Measurements from ENCODE around the gene PDHX.
"Not testable (repeated sequence)": the region's sequence is repeated elsewhere in the genome, so short reads cannot be mapped to it uniquely, and the experiment has no call there.

PDHX gene

DNA sequence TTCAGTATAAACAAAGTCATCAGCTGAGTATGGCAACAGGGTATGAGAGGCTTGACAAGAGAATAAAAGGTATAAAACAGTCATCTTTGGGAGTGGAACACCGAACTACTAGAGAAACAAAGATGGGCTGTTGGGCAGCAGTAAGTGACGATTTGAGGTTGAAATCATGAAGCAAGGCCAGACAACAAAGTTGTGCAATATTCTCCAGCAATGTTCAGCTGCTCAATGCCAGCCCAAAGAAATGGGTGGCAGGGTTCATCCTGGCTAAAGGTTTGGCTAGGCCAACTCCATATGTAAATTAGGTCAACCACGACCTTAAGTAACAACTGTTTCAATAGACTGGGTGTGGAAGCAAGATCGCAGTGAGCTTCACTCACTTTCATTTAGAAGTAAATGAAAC, 6.5 kb upstream of the PDHX start:
- no peak overlapping the region for H3K27ac ChIP-seq (ENCODE audit: low read depth in 2 of 2, low read length in 2 of 2)
- no peaks in the 10 kb centered on the region for H3K27me3 ChIP-seq (ENCODE audit: control insufficient read depth in 2 of 2, insufficient read depth in 2 of 2, low read length in 2 of 2)
- H3K36me3 ChIP-seq (ENCODE audit: control insufficient read depth in 2 of 2, insufficient read depth in 2 of 2, low read length in 2 of 2), result no peaks in the 10 kb centered on the region
- H3K9me3 ChIP-seq (ENCODE audit: control insufficient read depth in 2 of 2, low read length in 2 of 2), result no peaks in the 10 kb centered on the region
- H3K4me1 ChIP-seq (ENCODE audit: control insufficient read depth in 2 of 2, insufficient read depth in 2 of 2, low read length in 2 of 2), result no peaks in the 10 kb centered on the region
- no peak overlapping the region for H3K9ac ChIP-seq (ENCODE audit: low read depth in 1 of 2, low read length in 2 of 2)
- no peak overlapping the region for H3K4me3 ChIP-seq (ENCODE audit: low read length in 2 of 2)

DNA sequence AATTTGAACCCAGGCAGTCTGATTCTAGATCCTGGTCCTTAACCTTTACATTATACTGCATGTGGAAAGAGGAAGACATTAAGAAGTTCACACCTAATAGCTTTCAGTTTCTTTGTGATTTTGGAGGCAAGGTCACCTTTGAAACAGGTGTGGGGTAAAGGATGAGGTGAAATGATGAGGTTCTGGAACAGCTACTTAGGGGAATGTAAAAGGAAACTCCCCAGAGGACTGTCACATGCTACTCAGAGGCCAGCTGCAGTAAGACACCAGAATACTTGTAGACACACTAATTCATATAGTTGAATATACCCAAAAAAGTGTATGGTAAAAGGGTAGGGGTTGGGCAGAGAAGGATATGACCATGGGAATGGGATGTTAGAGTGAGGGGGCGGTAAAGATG, 5.6 kb upstream of the PDHX start:
- Histone ChIP-seq H3K4me1 (ENCODE audit: control insufficient read depth in 2 of 2, insufficient read depth in 2 of 2, low read length in 2 of 2) (no peaks in the 10 kb centered on the region), H3K27ac (ENCODE audit: low read depth in 2 of 2, low read length in 2 of 2) (no peak overlapping the region), H3K4me3 (ENCODE audit: low read length in 2 of 2) (no peak overlapping the region), H3K9me3 (ENCODE audit: control insufficient read depth in 2 of 2, low read length in 2 of 2) (no peaks in the 10 kb centered on the region), H3K9ac (ENCODE audit: low read depth in 1 of 2, low read length in 2 of 2) (no peak overlapping the region), H3K36me3 (ENCODE audit: control insufficient read depth in 2 of 2, insufficient read depth in 2 of 2, low read length in 2 of 2) (no peaks in the 10 kb centered on the region), H3K27me3 (ENCODE audit: control insufficient read depth in 2 of 2, insufficient read depth in 2 of 2, low read length in 2 of 2) (no peaks in the 10 kb centered on the region)

DNA sequence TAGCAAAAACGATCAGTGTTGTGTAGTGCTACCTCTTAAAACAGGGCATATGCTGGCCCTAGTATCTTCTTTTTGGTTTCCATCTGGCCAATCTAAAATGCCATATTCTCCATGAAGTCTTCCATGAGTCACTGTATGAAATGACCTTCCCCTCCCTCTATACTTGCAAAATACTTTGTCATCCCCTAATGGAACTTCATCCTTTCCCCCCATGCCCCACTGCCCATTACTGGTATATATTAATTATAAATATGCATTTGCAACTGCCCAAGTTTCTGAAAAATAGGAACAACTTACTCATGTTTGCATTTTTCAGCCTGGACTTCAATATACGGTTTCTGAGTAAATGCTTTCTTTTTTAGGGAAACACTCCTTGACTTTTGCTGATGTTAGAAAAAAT, 4.7 kb upstream of the PDHX start:
- Histone ChIP-seq H3K4me1 (ENCODE audit: control insufficient read depth in 2 of 2, insufficient read depth in 2 of 2, low read length in 2 of 2) (no peaks in the 10 kb centered on the region), H3K9me3 (ENCODE audit: control insufficient read depth in 2 of 2, low read length in 2 of 2) (no peaks in the 10 kb centered on the region), H3K4me3 (ENCODE audit: low read length in 2 of 2) (no peak overlapping the region), H3K9ac (ENCODE audit: low read depth in 1 of 2, low read length in 2 of 2) (no peak overlapping the region), H3K27ac (ENCODE audit: low read depth in 2 of 2, low read length in 2 of 2) (no peak overlapping the region), H3K27me3 (ENCODE audit: control insufficient read depth in 2 of 2, insufficient read depth in 2 of 2, low read length in 2 of 2) (no peaks in the 10 kb centered on the region), H3K36me3 (ENCODE audit: control insufficient read depth in 2 of 2, insufficient read depth in 2 of 2, low read length in 2 of 2) (no peaks in the 10 kb centered on the region)

DNA sequence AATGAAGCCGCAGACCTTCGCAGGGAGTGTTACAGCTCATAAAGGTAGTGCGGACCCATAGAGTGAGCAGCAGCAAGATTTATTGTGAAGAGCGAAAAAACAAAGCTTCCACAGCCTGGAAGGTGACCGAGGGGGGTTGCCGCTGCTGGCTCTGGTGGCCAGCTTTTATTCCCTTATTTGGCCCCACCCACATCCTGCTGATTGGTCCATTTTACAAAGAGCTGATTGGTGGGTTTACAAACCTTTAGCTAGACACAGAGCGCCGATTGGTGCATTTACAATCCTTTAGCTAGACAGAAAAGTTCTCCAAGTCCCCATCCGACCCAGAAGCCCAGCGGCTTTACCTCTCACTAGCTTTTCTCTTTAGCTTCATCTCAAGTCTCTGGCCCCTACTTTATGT, 2.9 kb upstream of the PDHX start:
- H3K9ac ChIP-seq (ENCODE audit: low read depth in 1 of 2, low read length in 2 of 2); H3K9me3 ChIP-seq (ENCODE audit: control insufficient read depth in 2 of 2, low read length in 2 of 2); H3K4me3 ChIP-seq (ENCODE audit: low read length in 2 of 2); H3K27ac ChIP-seq (ENCODE audit: low read depth in 2 of 2, low read length in 2 of 2); H3K4me1 ChIP-seq (ENCODE audit: control insufficient read depth in 2 of 2, insufficient read depth in 2 of 2, low read length in 2 of 2); H3K27me3 ChIP-seq (ENCODE audit: control insufficient read depth in 2 of 2, insufficient read depth in 2 of 2, low read length in 2 of 2); H3K36me3 ChIP-seq (ENCODE audit: control insufficient read depth in 2 of 2, insufficient read depth in 2 of 2, low read length in 2 of 2): not testable (repeated sequence)

DNA sequence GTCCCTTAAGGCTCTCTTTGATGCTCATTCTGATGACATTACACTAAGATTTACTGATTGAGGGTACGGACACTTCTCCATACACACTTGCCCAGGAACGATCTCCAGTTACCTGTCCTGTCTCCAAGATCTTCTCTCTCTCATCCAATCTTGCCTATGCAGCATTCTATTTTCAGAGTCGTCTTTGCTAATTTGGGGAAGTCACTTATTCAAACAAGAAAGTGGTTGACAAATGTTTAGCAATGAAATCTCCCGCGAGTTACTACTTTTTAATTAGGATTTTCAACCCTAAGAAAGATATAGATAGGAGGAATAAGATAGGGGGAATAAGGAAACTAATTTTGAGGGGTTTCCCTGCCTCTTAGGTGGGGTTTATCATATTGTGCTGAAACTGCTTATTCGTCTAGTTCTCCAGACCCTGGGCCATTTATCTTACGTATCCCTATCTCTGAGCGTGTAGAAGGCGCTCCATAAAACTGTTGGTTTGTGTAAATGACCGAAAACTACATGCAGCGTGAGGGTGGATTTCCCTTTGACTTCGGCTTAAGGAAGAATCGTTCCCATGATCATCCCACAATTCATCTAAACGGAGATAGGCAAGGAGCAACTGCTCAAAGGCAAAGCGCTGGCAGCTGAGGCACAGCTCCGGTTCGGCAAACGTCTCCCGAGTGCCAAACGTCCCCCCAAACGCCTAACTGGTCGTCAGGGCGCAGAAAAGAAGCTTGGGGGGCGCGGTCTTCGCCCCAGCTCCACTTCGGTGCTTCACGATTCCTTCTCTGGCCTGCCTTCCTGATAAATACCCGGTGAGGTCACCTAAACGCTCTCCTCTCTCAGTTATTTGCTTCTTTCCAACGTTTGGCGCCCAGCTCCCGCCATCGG, 1.0 kb upstream of the PDHX start:
- Histone ChIP-seq H3K27me3 (ENCODE audit: control insufficient read depth in 2 of 2, insufficient read depth in 2 of 2, low read length in 2 of 2) (no peaks in the 10 kb centered on the region), H3K9me3 (ENCODE audit: control insufficient read depth in 2 of 2, low read length in 2 of 2) (no peaks in the 10 kb centered on the region), H3K4me1 (ENCODE audit: control insufficient read depth in 2 of 2, insufficient read depth in 2 of 2, low read length in 2 of 2) (peaks cover 0 to 5% of the 10 kb centered on the region in 2 donors), H3K36me3 (ENCODE audit: control insufficient read depth in 2 of 2, insufficient read depth in 2 of 2, low read length in 2 of 2) (no peaks in the 10 kb centered on the region), H3K4me3 (ENCODE audit: low read length in 2 of 2) (peak overlapping the region; percentile 75 to 96), H3K27ac (ENCODE audit: low read depth in 2 of 2, low read length in 2 of 2) (peak overlapping the region; percentile 94 to 96), H3K9ac (ENCODE audit: low read depth in 1 of 2, low read length in 2 of 2) (peak overlapping the region; percentile 95 to 97)

DNA sequence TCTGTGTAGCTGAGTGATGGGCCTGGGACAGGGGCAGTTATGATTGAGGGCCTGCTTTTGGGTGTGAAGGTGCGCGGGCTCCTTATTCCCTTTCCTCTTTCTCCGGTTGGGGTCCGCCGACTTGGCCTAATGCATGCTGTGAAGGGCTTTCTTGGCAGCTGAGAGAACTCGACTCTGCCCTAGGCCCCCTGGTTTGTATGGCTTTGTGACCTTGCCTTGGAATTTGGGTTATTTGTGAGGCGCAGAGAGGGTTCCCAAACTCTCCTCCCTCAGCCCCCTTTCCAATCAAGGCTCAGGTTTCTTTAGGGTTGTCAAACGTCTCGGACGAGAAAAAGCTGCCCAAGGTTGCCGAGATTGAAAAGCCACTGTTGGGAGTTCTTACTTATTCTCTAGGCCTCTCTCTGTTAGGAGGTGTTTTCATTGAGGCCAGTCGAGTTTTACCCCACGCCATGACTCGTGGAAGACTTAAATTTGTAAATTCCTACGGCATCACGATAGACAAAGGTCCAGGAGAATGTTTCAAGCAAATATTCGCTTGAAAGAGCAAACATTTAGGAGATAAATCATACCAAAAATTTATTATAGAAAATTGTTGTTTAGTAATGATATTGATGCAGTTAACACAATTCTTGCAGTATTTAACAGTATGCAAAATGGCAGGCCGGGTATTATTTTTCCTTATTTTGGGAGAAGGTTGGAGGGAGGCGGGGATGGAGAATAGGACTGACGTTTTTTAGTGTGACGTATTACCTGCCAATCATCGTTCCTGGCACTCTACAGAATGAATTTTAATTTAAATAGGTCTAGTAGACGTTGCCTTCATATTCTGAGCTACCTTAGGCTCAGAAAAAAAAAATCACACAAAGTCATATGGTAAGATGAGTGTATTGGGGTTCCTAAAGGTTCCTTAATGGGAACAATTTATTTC, 689 bp downstream of the PDHX start:
- H3K9me3 ChIP-seq (ENCODE audit: control insufficient read depth in 2 of 2, low read length in 2 of 2), result no peaks in the 10 kb centered on the region
- peak overlapping the region; percentile 88 for H3K4me3 ChIP-seq (ENCODE audit: low read length in 2 of 2)
- H3K9ac ChIP-seq (ENCODE audit: low read depth in 1 of 2, low read length in 2 of 2), result peak overlapping the region; percentile 85 to 87
- H3K27ac ChIP-seq (ENCODE audit: low read depth in 2 of 2, low read length in 2 of 2), result peak overlapping the region; percentile 94 to 96
- peaks cover 0 to 6% of the 10 kb centered on the region in 2 donors for H3K36me3 ChIP-seq (ENCODE audit: control insufficient read depth in 2 of 2, insufficient read depth in 2 of 2, low read length in 2 of 2)
- peaks cover 0 to 5% of the 10 kb centered on the region in 2 donors for H3K4me1 ChIP-seq (ENCODE audit: control insufficient read depth in 2 of 2, insufficient read depth in 2 of 2, low read length in 2 of 2)
- H3K27me3 ChIP-seq (ENCODE audit: control insufficient read depth in 2 of 2, insufficient read depth in 2 of 2, low read length in 2 of 2), result no peaks in the 10 kb centered on the region

DNA sequence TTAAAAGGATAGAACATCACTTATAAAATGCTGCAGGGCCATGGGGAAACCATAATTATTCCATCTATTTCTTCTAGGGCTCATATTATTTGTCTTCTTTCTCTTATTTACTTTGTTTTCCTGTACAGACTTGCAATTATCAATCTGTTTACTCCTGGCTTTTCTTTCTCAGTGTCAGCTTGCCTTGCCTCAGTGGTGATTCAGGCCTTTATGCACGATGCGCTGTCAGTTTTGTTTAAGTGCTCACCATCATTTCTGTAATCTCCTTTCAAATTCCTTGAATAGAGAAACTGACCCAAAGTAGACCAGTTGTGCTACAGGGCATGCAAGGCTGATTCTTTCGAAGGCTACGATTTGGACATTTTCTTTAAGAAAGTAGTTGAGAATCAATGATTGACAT, 4.7 kb downstream of the PDHX start:
- Histone ChIP-seq H3K4me3 (ENCODE audit: low read length in 2 of 2) (no peak overlapping the region), H3K4me1 (ENCODE audit: control insufficient read depth in 2 of 2, insufficient read depth in 2 of 2, low read length in 2 of 2) (peaks cover 0 to 7% of the 10 kb centered on the region in 2 donors), H3K9me3 (ENCODE audit: control insufficient read depth in 2 of 2, low read length in 2 of 2) (no peaks in the 10 kb centered on the region), H3K27ac (ENCODE audit: low read depth in 2 of 2, low read length in 2 of 2) (no peak overlapping the region), H3K9ac (ENCODE audit: low read depth in 1 of 2, low read length in 2 of 2) (no peak overlapping the region), H3K27me3 (ENCODE audit: control insufficient read depth in 2 of 2, insufficient read depth in 2 of 2, low read length in 2 of 2) (no peaks in the 10 kb centered on the region), H3K36me3 (ENCODE audit: control insufficient read depth in 2 of 2, insufficient read depth in 2 of 2, low read length in 2 of 2) (peaks cover 0 to 6% of the 10 kb centered on the region in 2 donors)

DNA sequence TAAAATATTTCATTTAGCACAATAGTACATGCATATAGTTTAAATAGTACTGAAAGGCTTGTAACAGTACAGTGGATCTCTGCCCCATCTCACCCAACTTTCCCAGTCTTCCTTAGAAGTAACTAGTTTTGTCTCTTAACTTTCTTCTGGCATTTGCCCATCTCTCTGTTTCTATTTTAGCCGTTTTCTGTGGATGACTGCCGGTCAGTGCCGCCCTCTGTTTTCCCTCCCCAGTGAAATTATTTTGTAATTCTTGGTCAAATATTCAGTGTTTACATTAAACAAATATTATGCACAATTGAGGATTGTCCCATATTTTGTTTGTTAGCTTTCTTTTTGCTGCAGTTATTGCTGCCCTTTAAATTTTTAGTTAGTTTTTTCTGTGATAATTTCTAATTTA, 8.3 kb downstream of the PDHX start:
- Histone ChIP-seq H3K9ac (ENCODE audit: low read depth in 1 of 2, low read length in 2 of 2) (no peak overlapping the region), H3K4me3 (ENCODE audit: low read length in 2 of 2) (no peak overlapping the region), H3K36me3 (ENCODE audit: control insufficient read depth in 2 of 2, insufficient read depth in 2 of 2, low read length in 2 of 2) (peaks cover 0 to 6% of the 10 kb centered on the region in 2 donors), H3K27ac (ENCODE audit: low read depth in 2 of 2, low read length in 2 of 2) (no peak overlapping the region), H3K9me3 (ENCODE audit: control insufficient read depth in 2 of 2, low read length in 2 of 2) (no peaks in the 10 kb centered on the region), H3K27me3 (ENCODE audit: control insufficient read depth in 2 of 2, insufficient read depth in 2 of 2, low read length in 2 of 2) (no peaks in the 10 kb centered on the region), H3K4me1 (ENCODE audit: control insufficient read depth in 2 of 2, insufficient read depth in 2 of 2, low read length in 2 of 2) (peaks cover 1 to 2% of the 10 kb centered on the region in 2 donors)

DNA sequence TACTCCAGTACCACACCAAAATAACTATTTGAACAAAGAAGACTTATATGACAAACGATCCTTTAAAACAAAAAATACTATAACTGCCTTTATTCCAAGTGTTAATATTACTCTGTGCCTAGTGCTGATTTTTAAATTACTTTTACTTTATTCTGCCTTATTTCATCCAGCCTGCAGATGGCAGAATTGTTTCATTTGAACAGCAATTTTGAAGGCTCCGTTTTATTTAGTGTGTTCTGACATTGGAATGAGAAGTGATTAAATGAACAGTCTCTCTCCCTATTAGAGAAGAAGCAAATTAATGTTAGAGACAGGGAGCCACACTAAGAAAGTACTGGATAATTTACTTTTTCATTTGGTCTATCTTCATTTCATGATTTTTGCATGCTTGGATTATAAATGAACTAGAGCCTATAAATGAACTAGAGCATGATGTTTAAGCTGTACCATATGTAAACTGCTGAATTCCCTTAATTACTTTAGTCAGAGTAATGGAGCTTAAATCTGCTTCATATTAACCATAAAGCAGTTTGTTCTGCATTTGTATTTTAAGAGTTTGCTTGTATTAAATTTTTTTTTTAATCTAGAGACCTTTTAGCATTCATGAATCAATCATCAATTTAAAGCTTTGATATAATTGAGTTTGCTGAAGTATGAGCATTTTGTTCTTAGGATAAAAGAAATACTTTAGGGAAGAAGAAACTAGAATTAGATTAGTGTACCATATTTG, 9.8 kb downstream of the PDHX start:
- H3K27ac ChIP-seq (ENCODE audit: low read depth in 2 of 2, low read length in 2 of 2), result no peak overlapping the region
- H3K9me3 ChIP-seq (ENCODE audit: control insufficient read depth in 2 of 2, low read length in 2 of 2), result no peaks in the 10 kb centered on the region
- H3K4me3 ChIP-seq (ENCODE audit: low read length in 2 of 2), result no peak overlapping the region
- H3K36me3 ChIP-seq (ENCODE audit: control insufficient read depth in 2 of 2, insufficient read depth in 2 of 2, low read length in 2 of 2), result no peaks in the 10 kb centered on the region
- no peaks in the 10 kb centered on the region for H3K27me3 ChIP-seq (ENCODE audit: control insufficient read depth in 2 of 2, insufficient read depth in 2 of 2, low read length in 2 of 2)
- H3K9ac ChIP-seq (ENCODE audit: low read depth in 1 of 2, low read length in 2 of 2), result no peak overlapping the region
- peaks cover 2 to 4% of the 10 kb centered on the region in 2 donors for H3K4me1 ChIP-seq (ENCODE audit: control insufficient read depth in 2 of 2, insufficient read depth in 2 of 2, low read length in 2 of 2)

DNA sequence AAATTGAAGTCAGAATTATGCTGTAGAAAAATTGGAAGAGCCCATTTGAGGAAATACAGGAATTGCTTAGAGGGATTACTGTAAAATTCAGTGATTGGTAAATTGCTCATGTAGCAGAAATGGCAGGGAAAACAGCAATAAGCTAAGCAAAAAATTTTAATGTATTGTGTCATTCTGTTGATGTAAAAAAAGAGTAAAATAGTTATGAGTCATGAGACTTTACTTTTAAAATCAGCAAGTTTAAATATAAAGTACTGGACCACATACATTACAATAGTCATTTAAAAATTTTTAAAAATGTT, 10.4 kb downstream of the PDHX start:
- Histone ChIP-seq H3K9ac (ENCODE audit: low read depth in 1 of 2, low read length in 2 of 2) (no peak overlapping the region), H3K4me1 (ENCODE audit: control insufficient read depth in 2 of 2, insufficient read depth in 2 of 2, low read length in 2 of 2) (peaks cover 2 to 4% of the 10 kb centered on the region in 2 donors), H3K36me3 (ENCODE audit: control insufficient read depth in 2 of 2, insufficient read depth in 2 of 2, low read length in 2 of 2) (no peaks in the 10 kb centered on the region), H3K27me3 (ENCODE audit: control insufficient read depth in 2 of 2, insufficient read depth in 2 of 2, low read length in 2 of 2) (no peaks in the 10 kb centered on the region), H3K4me3 (ENCODE audit: low read length in 2 of 2) (no peak overlapping the region), H3K27ac (ENCODE audit: low read depth in 2 of 2, low read length in 2 of 2) (no peak overlapping the region), H3K9me3 (ENCODE audit: control insufficient read depth in 2 of 2, low read length in 2 of 2) (no peaks in the 10 kb centered on the region)
